Spleen (tissue), 7 donors: ENCODE data around the gene MSANTD1.

Experiments used
- POLR2A ChIP-seq, 3 donors: fragments of 450-650 bp; IDR thresholded peaks; one replicate each; pipeline ENCODE4 v1.5.1; 2017; ENCODE audit warnings: antibody characterized with exemption in 3 of 3, mild to moderate bottlenecking in 1 of 3
- TF ChIP-seq, protein P1 (sequence below), 11 experiments: fragments of 200-600 bp in 7 of 11; fragments of 450-650 bp in 4 of 11; sonication (generic) in 4 of 11; IDR thresholded peaks in 8 of 11; conservative IDR thresholded peaks in 3 of 11; 1 replicate in 7 of 11; 2 replicates in 4 of 11; pipeline versions ENCODE4 v1.4.0 to v1.8.0; 2016 to 2021; ENCODE audit warnings: antibody characterized with exemption in 11 of 11, inconsistent platforms in 4 of 11, mild to moderate bottlenecking in 1 of 11
- donor health status: DM: no; HTN: no; CAD: no; lungs with moderate emphysema.
- donor health status: DM: no; HTN: no; CAD: no.
- donor health status: DM: no; HTN: no; CAD: no.

DNA sequence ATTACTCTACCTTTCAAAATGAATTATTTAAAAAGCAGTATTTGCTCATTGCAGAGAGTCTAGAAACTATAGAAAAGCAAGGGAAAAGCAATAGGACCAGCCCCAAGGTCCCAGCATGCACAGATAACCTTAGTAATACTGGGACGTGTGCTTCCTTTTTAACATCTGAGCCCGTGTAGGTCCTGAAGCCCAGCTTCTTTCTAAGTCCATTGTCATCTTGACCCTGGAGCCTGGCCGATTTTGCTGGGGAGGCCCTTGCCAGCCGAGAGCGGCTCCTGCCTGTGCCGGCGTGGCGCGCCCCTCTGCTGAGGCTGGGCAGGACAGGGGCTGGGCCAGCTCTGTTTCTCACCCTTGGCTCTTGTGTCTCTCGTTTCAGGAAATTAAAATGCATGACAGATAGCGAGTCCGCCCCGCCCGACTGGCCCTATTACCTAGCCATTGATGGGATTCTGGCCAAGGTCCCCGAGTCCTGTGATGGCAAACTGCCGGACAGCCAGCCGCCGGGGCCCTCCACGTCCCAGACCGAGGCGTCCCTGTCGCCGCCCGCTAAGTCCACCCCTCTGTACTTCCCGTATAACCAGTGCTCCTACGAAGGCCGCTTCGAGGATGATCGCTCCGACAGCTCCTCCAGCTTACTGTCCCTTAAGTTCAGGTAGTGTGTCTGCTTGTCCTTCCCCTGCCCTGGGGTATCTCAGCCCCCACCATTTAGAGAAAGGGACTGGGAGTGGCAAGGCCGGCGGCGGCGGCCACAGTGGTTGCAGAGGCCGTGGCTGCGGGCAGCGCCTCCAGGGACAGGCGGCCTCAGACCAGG lies 4.1 kb downstream of the MSANTD1 start:
- no peak for TF ChIP-seq POLR2A (IDR thresholded peaks at IDR 0.05)
- TF ChIP-seq, protein P1, sequence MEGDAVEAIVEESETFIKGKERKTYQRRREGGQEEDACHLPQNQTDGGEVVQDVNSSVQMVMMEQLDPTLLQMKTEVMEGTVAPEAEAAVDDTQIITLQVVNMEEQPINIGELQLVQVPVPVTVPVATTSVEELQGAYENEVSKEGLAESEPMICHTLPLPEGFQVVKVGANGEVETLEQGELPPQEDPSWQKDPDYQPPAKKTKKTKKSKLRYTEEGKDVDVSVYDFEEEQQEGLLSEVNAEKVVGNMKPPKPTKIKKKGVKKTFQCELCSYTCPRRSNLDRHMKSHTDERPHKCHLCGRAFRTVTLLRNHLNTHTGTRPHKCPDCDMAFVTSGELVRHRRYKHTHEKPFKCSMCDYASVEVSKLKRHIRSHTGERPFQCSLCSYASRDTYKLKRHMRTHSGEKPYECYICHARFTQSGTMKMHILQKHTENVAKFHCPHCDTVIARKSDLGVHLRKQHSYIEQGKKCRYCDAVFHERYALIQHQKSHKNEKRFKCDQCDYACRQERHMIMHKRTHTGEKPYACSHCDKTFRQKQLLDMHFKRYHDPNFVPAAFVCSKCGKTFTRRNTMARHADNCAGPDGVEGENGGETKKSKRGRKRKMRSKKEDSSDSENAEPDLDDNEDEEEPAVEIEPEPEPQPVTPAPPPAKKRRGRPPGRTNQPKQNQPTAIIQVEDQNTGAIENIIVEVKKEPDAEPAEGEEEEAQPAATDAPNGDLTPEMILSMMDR (IDR thresholded peaks at IDR 0.05 in 8 of 11, conservative IDR thresholded peaks at IDR 0.05 in 3 of 11) = no peak
